ENCODE data around the gene CFC1B.
"Not testable (repeated sequence)": the region's sequence is repeated elsewhere in the genome, so short reads cannot be mapped to it uniquely, and the experiment has no call there.

CFC1B gene

DNA sequence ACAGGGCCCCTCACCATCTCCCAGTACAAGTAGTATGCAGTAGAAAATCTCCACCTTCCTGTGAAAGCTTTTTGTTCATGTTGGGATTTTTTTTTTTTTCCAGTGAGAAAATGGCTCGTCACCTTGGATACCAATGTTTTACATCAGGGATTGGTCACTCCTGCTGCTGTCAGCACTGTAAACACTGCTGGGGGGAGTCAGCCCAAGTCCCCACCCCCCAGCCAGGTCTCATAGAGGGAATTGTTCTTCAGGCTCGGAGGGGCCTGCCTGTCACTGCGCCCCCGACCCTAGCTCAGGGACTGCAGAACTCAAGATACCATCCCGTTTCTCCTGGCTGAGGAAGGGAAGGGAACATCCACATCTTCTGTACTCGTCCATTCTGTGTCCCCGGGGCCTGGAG, at the start of gene CFC1B:
TSS of gene CFC1B (plus strand) at position 231 of the 400 bp plus-strand sequence. CDS start 263 bp downstream, outside the sequence.
- DNase-seq (ENCODE audit: low spot score), result not testable (repeated sequence)

DNA sequence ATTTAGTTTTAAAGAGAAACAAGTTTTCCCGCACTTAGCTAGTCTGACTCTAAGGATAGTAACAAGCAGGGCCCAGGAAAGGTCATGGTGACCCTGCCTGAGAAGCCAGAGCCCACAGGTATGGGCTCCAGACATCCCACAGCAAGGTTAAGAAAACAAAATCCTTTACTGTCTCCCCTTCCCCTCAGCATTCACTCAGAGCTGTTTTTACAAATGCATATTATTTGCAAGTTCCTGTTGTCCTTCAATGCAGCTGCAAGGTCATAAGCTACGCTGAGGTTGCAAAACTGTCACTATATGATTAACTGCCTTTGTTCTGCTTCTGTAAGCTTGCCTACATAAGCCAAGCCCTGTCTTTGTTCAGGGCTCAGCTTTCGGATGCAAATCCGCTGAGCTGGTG, 29.9 kb upstream of the CFC1B start:
- DNase-seq (ENCODE audit: low spot score), result not testable (repeated sequence)

DNA sequence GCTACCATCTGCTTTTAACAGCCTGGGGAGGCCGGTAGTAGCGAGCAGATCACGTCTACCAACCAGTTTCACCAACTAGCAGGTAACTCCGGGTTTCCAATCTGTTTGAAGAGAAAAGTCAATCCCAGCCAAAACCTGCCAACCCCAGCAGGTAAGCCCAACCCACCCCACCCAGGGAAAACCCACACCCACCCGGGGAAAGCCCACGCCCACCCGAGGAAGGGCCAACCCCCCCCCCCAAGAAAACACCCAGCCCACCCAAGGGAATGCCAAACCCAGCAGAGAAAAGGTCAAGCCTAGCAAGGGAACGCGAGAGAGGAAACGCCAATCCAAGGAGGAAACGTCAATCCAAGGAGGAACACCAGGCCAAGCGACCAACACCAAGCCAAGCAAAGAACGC, 11.8 kb upstream of the CFC1B start, which contains the start of gene POTEI:
TSS of gene POTEI (minus strand) at position 101 of the 400 bp plus-strand sequence. CDS start at position 8, 93 bp downstream.
- not testable (repeated sequence) for DNase-seq (ENCODE audit: low spot score)

DNA sequence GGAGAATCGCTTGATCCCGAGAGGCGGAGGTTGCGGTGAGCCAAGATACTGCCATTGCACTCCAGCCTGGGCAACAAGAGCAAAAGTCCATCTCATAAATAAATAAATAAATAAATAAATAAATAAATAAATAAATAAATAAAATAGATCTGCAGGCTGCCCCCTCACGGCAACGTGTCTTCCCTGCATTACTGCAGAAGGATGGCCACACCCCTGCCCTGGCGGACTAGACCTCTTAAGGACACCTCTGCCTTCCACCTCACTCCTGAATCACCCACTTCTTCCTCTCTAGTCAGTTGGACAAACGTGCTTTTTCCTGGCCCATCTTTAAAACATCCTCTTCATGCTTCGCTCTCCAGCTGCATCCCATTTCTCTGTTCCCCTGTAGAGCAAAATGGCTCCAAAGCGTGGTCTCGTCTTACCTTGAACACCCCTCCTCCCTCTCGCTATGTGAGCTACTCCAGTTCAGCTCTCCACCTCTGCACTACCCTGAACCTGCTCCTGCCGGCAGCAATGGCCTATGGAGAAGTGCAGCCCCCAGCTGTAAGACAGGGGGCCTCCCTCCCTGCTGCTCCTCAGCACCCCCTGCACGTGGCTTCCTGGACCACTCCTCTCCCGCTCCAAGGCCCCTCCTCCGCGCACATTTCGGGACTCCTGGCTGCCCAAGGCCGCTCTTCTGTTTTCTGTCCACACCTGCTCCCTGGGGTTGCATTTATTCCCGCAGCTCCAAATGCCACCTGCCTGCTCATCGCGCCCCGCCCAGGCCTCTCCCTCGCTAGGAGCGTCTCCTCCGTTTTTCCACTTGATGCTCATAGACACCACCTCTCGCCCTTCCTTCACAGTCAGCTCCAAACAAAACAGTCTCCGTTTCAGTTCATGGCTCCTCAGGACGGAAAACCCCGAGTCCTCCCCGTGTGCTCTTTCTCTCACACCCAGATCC, 9.9 kb upstream of the CFC1B start:
- not testable (repeated sequence) for DNase-seq (ENCODE audit: low spot score)

DNA sequence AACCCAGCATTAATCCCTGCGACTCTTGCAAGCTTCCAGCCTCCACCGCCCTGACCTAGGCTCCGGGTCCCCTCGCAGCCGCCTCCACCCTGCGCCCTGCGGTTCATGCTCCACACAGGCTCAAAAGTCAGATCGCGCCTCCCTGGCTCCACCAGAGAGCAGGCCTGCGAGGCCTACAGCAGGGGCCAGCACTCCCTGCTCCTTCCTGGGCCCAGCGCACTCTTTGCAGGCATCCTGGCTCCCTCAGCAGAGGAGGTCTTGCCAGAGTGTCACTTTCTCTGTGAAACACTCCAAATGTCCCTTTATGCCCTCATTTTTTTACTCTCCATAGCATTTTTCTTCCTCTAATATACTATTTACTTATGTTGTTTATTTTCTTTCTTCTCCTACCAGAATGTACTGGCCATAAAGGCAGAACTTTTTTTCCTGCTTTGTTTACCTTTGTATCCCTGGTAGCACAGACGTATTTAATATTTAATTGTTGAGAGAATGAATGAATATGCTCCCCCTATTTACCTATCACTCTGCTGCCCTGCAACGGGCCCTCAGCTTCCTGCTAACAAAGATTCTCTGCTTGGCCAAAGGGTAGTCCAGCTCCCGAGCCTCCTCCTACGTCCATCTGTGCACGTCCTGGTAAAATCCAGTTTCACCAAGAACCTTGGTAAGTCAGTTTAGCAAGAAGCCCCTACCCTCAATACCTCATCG, 9.1 kb upstream of the CFC1B start:
- DNase-seq (ENCODE audit: low spot score), result not testable (repeated sequence)

DNA sequence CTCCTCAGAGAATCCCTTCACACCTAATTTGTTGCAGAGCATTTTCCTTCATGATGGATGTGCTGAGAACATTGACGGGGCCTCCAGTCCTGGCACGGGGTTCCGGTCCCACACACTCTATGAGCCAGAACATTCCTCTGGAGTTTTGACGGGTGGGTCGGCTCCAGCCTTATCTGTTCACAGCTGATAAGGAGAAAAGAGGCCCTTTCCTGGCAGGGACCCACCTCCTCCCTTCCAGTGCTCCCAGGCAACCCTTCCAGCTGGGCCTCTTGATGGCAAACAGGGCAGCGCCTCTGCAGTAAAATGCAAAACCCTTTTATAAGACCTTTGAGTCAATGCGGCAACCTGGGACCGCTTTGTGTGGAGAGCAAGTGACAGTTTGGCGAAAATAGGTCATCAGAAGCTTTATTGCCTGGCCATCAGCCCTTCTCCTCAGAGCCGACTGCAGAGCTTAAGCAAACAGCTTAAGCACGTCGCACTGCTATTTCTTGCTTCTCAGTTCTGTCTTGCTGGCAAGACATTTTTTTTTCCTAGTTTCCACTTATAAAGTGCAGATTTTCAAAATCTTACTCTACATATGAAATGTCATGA, 2.4 kb upstream of the CFC1B start:
- not testable (repeated sequence) for DNase-seq (ENCODE audit: low spot score)

DNA sequence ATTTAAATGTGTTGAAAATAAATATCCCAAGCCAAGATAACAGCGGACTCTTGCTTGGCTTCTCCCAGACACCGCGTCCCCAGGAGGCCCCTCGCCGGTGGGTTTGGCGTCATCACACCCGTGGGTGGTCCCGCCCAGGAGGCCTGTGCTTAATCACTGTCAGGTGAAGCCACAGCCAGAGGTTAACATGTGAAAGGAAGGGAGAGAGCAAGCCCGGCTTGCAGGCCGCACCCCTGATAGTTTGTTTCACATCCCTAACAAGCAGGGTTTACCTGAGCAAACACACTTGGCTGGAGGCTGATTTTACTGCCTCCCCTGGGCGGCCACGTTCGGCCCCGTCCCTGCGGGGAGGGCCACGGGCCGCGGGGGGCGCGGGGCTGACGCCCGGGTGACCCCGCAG, 1.4 kb downstream of the CFC1B start:
- DNase-seq (ENCODE audit: low spot score), result not testable (repeated sequence)

DNA sequence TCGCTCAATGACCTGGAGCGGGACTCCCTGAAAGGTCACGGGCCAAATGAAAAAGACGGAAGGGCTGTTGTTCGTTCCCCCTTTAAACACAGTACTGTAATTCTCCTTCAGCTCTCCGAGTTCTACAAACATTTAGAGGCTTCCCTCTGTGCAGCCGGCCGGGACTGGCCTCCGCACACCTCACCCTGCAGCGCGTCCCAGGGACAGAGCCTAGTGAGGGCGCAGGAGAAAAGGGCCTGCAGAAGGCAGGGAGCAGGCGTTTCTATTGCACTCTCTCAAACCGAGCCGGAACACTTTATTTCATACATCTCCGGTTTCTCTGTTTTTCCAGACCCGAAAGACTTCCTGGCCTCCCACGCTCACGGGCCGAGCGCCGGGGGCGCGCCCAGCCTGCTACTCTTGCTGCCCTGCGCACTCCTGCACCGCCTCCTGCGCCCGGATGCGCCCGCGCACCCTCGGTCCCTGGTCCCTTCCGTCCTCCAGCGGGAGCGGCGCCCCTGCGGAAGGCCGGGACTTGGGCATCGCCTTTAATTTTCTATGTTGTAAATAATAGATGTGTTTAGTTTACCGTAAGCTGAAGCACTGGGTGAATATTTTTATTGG, 6.4 kb downstream of the CFC1B start:
- DNase-seq (ENCODE audit: low spot score), result not testable (repeated sequence)

DNA sequence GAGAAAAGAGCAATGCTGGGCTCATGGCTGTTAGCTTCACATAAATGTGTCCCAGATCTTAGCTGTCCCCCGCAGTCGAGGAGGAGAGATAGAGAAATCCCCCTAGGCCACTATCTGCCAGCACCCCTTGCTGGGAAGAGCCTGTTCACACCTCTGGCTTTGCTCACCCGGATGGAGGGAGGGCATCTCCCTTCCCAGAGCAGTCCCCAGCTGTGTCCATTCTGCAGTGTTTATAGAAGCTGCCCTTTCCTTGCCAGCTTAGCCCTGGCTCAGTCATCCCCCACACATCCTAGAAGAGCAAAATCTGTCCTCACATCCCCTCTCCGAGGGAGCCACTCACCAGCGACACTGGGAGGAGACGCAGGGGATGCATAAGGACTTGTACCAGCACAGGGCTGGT, 8.5 kb downstream of the CFC1B start:
- not testable (repeated sequence) for DNase-seq (ENCODE audit: low spot score)

DNA sequence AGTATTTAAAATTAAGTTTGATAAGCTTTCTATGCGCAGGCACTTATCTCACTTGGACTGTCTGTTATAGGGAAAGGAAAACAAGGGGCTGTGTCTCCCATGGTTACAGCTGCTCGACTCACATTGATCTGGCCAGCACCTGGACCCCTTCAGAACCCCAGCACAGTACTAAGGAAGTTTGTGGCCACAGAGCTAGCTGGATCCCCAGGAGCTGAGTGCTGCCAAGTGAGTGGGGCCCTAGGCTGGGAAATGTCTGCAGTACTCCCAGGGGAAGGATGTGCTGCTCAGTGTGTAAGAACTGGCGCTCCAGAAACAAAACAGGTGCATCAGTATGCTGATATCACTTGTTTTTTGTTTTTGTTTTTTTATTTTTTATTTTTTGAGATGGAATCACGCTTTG, 9.2 kb downstream of the CFC1B start:
- DNase-seq (ENCODE audit: low spot score), result not testable (repeated sequence)

DNA sequence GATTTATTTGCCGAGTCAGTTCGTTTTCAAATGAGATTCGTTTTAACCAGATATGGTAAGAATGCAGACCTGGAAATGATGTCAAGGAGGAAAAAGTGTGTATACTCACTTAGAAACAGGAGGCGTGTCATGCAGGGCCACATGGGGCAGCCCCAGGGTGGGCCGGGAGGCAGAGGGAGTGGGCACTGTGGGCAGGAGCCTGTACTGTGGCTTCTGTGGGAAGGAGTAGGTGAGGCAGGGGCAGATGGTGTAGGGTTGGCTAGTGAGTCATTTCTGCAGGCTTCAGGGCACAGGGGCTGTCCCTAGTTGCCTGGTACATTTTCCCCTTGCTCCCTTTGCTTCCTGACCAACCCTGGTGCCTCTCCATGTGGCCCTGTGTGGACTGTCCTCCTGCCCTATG, 10.2 kb downstream of the CFC1B start:
- not testable (repeated sequence) for DNase-seq (ENCODE audit: low spot score)

DNA sequence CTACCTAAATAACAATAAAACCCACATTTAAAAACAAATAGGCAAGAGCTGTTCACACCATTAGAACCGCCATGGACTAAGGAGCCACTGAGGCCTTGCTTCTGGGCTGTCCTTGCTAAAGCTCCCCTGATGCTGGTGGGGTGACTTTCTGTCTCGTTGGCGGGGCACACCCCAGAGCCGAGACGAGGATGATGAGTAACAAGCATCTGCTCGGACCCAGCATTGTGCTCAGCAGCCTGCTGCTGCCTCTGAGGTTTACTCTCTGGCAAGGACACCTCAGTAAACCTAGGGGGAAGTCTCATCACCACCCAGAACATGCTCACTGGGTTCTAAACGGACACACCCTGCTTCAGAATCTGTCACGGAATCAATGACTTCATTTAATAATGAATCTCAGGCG, 10.7 kb downstream of the CFC1B start:
- not testable (repeated sequence) for DNase-seq (ENCODE audit: low spot score)

DNA sequence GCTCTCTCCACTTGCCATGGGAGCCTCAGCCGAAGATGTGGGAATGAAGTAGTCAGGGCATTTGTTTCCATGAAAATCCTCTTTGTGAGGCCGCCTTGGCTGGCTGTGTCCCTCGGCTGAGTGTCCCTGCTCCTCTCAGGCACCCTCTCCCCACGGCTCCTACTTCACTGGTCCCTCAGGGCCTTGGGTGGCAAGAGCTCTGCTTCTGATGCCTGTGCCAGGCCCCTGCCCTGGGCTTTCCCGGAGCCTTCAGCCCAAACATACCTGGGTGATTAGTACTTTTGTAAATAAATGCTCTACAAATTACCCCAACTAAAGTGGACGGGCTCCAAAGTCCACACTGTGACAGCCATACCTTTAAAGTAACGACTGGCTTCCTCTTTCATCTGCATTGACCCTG, 15.6 kb downstream of the CFC1B start:
- DNase-seq (ENCODE audit: low spot score), result not testable (repeated sequence)

DNA sequence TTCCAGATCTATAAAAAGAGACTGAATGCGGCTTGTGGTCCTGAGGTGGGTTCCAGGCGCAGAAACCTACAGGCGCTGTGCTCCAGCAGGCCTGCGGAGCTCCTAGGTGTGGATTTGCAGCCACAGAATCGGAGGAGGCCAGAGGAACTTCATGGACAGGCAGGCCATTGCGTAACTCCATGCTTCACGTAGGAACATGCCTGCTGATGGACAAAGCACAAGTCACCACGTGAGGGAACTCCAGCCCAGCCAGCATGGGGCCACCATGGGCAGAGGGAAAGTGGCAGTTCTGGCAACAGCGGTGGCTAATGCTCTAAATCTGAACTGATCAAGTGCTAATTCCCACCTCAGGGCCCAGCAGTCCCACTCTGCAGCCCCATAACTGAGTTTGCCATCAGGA, 17.2 kb downstream of the CFC1B start:
- not testable (repeated sequence) for DNase-seq (ENCODE audit: low spot score)

DNA sequence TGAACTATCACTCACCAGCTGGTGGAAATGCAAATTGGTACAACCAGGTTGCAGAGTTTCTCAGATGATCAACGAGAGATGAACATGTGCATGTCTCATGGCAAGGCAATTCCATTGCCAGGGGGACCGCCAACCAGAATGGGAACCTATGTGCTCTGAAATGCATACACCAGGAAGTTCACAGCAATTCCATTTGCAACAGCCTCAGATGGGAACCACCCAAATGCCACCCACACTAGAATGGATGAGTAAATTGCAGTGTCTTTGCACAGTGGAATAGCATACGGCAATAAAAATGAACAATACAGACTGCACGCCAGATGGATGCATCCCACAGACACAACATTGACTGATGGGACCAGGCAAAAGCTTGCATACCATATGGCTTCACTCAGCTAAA, 21.8 kb downstream of the CFC1B start:
- not testable (repeated sequence) for DNase-seq (ENCODE audit: low spot score)

DNA sequence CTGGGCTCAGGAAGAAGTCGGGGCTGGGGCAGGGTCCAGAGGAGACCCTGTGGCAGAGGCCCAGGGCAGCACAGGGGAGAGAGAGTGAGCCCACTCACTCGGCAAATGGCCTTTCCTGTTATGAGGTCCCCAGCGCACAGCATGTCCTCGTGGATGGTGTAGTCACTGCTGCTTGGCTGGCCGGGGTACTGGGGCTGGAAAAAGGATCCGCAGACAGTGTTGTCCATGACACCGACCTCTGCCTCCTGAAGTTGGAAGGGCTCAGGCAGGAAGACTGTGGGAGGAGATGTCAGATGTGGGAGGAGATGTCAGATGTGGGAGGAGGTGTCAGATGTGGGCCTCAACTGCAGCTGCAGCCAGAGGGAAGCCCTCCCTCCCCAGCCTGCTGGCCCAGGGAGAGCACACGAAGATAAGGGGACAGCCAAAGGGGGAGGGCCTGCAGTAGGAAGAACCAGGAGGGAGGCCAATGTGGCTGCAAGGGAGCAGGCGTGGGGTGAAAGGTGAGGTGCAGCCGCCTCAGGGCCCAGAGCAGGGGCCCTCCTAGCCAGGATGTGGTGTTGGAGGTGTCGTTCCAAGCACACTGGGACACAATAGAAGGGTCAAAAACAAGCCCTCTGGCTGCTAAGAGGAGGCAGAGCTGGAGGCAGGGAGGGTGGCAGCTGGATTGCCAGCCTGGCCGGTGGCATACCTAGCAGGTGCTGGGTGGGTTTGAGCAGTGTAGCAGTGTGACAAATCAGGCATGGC, 22.9 kb downstream of the CFC1B start:
- not testable (repeated sequence) for DNase-seq (ENCODE audit: low spot score)

DNA sequence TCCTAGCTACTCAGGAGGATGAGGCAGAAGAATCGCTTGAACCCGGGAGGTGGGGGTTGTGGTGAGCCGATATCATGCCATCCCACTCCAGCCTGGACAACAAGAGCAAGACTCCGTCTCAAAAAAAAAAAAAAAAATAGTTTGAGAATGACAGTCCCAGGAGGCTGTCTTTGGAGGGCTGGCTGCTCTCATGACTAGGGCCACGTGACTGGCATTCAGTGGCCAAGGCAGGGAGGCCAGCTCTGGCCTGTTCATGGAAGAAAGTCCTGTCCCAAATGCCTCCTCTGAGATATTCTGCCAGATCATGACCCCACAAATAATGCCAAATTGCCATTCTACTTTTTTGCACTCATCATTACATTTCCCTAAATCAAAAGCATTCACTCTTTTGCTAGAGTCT, 24.0 kb downstream of the CFC1B start:
- not testable (repeated sequence) for DNase-seq (ENCODE audit: low spot score)

DNA sequence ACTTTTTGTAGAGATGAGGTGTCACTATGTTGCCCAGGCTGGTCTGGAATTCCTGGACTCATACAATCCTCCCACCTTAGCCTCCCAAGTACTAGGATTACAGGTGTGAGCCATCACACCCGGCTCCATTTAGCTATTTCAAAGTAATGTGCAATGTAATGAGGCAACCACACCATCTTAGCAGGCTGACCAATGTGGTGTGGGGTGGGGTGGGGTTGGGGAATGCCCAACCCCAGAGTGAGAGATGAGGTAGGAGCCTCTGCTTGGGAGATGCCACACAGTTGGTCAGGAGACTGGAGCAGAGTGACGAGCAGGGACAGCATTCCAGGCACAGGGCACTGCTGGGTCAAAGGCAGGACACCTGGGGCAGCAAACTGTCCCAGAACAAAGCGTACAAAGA, 27.4 kb downstream of the CFC1B start:
- not testable (repeated sequence) for DNase-seq (ENCODE audit: low spot score)

DNA sequence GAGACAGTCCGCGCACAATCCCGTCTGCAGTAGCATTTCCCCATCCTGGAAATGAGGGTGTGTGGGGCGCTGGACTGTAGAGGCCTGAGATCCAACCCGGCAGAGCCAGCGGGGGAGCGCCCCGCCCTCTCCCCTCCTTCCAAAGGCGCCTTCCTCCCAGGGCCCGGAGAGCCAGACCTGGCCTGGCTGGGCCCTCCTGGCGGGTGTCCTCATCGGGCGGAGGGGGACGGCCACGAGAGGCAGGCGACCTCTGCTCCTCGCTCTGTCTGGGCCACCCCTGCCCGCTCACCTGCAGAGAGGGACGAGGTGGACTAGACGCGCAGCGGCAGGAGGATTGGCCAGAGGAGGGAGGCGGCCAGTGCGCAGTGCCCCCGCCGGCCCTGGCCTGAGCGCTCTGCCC, 28.5 kb downstream of the CFC1B start:
- not testable (repeated sequence) for DNase-seq (ENCODE audit: low spot score)

DNA sequence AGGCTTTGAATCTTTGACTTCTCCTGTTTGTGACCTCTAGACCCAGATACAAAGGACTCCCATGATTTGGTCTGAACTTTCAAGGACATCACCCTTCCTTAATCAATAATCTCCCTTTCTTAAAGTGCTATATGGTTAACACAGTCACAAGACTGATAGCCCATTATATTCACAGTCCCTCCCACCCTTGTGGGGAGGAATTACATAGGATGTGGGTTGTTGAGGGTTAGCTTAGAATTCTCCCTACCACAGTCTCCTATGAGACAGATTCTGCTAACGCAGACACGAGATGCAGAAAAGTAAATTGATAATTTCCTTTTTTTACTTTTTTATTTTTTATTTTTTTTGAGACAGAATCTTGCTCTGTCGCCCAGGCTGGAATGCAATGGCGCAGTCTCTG, 33.2 kb downstream of the CFC1B start:
- not testable (repeated sequence) for DNase-seq (ENCODE audit: low spot score)

DNA sequence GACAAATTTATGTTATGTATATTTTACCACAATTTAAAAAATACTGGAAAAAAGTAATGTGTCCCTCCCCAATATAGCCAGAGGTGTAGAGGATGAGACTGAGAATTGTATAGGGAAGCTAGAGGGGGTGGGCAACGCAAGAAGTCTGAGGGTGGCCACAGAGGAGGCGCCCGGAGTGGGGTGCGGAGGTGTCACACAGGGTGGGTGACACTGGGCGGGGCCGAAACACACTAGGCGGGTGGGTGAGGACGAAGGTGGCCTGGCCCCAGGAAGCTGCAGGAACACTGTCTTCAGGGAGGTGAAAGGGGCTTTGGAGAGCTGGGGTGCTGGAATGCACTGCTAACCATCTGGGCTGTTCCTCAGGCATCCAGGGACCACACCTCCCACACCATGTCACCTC, 35.4 kb downstream of the CFC1B start:
- DNase-seq (ENCODE audit: low spot score), result not testable (repeated sequence)
